NCI-H2029 treated with DMSO at 0.1 percent for 48 hours (cell line): Measurements from ENCODE around the gene CEACAM5.
A peak's percentile ranks its signal among the peaks of the same experiment; 100 is the strongest.

ENCODE experiments used
- DNase-seq: peaks from one replicate; lab custom pipeline; 2025; lab: John Stamatoyannopoulos, UW

Gene CEACAM5

GRCh38 chr19:41708481-41708880 is at the start of gene CEACAM5:
Gene CEACAM5 (plus strand): TSS chr19:41708626. CDS start chr19:41708732, 106 bp downstream.
- DNase-seq, result peak; percentile 95

DNA sequence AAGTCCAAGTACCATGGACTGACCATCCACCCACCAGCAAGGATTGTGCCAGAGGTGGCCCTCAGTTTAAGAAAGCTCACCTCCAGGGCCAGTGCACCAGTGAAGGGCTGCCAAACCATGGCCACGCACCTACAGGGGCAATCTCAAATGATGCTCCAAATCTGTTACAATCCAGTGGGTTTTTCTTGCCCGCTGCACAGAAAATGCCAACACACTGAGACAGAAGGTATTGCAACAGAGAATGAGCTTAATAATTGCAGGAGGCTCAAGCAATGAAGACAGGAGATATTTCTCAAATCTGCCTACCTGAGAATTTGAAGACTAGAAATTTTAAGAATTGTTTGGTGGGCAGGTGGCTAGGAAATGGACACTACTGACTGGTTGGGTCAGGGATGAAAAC is 42.4 kb upstream of the CEACAM5 start:
- DNase-seq, result no peak

DNA sequence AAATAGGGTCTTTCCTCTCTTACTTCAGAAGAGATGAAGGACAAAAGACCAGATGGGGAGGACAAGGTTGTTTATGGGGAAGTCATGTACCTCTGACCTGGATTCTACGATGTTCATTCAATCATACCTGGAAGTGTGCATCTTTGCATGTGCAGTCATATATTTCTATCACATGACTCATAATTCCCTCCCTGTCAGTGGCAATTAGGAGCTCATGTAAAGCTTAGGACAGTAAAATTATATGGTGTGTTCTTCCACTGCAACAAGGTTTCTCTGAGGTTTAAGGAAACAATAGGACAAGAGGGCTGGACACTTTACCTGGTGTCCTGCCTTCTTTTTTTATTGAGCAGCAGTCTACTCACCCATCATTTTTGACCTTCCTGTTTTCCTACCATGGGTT is 40.1 kb upstream of the CEACAM5 start:
- no peak for DNase-seq

- no peak for DNase-seq
These were observed 37.7 kb upstream of the CEACAM5 start for GRCh38 chr19:41670755-41671154.

GRCh38 chr19:41671486-41671885 is 36.9 kb upstream of the CEACAM5 start:
- DNase-seq, result no peak

GRCh38 chr19:41682437-41682836 is 26.0 kb upstream of the CEACAM5 start:
- no peak for DNase-seq

- no peak for DNase-seq
These were observed 21.0 kb upstream of the CEACAM5 start for GRCh38 chr19:41687419-41687818.

- DNase-seq, result no peak
These were observed 20.3 kb upstream of the CEACAM5 start, which contains the start of gene CEACAM7 for GRCh38 chr19:41688098-41688497. Gene CEACAM7 (minus strand): TSS chr19:41688270. CDS start chr19:41688165, 105 bp downstream.

DNA sequence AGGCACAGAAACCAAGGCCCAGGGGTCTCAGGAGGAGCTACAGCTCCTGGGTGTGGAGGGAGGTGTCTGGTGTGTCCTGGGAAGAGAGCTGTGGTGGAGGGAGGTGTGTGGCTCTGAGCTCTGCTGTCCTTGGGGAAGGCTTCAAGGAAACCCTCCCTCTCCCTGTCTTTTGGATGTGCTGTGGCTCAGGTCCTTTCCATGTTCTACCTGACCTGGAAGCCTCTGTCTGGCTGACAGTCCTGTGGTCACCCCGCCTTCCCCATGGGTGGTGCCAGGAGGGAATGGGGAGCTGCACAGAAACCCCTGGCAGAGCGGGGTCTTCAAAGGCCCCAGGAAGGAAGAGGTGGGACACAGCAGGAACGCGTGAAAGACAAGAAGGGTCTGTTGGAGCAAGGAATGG is 19.7 kb upstream of the CEACAM5 start:
- no peak for DNase-seq

DNA sequence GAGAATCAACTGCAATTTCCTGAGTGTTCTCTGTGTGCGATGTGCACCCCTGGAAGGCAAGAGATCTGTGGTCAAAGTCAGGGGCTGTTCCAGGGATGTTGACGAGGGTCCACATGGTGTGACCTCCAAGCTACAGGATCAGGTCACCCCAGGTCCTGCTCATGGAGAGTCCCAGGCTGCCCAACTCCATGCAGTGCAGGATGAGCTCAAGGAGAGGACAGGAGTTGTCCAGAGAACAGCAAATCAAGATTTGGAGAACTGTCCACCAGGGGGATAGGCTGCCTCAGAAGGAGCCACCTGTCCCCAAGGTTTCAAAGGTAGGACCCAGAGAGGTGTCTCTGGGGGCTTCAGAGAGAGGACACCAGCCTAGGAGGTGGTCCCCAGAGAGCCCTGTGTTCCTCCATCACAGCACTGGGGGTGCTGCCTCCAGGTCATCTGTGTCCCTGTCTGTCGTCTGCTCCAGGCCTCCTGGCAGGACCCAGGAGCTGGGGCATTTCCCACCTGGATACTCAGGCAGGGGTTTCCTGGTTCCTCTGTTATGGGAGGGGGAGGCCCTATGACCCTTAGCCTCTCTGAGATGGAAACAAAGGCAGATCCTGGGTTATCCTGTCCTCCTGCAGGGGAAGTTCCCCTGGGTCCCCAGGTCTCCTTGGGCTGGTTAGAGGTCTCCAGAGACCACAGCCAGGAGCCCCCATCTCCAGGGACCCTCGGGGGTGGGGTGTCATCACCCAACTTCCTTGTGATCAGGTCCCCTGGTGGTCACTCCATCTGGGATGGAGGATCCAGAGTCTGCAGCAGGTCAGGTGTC is 18.2 kb upstream of the CEACAM5 start:
- no peak for DNase-seq

GRCh38 chr19:41690801-41691065 is 17.7 kb upstream of the CEACAM5 start:
- no peak for DNase-seq

DNA sequence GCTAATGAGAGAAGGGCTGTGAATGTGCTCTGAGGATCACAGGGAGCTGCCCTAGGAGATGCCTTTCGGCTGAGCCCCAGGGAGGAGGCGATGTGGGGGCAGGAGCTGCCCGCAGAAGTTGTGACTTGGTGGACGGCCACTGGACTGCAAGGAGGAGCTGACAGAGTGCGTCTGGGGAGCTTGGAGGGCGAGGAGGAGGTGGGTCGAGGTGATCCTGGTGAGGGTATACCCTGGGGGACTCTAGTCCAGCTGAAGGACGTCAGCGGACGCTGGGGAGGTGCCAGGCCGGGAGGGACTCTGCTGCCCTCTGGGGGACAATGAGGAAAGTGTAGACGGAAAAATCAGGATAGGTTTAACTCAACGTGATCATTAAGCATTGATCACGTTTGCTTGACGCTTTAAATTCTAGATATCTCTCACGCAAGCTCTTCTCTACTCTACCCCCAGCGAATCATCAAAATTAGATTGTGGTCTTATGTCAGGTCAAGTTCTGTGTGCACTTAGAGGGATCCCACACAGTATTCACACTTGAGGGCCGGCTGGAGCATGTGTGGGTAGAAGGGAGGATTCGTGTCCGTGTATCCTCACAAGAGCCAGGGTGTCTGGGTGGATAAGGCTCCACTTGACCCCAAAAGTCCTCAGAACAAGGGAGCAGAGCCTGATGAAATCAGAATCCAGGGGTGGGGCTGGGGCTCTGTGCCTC is 17.0 kb upstream of the CEACAM5 start:
- peak; percentile 20 for DNase-seq

DNA sequence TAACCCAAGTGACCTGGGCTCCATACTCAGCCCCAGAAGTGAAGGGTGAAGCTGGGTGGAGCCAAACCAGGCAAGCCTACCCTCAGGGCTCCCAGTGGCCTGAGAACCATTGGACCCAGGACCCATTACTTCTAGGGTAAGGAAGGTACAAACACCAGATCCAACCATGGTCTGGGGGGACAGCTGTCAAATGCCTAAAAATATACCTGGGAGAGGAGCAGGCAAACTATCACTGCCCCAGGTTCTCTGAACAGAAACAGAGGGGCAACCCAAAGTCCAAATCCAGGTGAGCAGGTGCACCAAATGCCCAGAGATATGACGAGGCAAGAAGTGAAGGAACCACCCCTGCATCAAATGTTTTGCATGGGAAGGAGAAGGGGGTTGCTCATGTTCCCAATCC is 14.2 kb upstream of the CEACAM5 start:
- no peak for DNase-seq

DNA sequence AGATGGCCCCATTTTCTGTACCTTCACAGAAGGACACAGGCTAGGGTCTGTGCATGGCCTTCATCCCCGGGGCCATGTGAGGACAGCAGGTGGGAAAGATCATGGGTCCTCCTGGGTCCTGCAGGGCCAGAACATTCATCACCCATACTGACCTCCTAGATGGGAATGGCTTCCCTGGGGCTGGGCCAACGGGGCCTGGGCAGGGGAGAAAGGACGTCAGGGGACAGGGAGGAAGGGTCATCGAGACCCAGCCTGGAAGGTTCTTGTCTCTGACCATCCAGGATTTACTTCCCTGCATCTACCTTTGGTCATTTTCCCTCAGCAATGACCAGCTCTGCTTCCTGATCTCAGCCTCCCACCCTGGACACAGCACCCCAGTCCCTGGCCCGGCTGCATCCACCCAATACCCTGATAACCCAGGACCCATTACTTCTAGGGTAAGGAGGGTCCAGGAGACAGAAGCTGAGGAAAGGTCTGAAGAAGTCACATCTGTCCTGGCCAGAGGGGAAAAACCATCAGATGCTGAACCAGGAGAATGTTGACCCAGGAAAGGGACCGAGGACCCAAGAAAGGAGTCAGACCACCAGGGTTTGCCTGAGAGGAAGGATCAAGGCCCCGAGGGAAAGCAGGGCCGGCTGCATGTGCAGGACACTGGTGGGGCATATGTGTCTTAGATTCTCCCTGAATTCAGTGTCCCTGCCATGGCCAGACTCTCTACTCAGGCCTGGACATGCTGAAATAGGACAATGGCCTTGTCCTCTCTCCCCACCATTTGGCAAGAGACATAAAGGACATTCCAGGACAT is 13.4 kb upstream of the CEACAM5 start:
- no peak for DNase-seq

GRCh38 chr19:41695745-41696144 is 12.7 kb upstream of the CEACAM5 start:
- no peak for DNase-seq

DNA sequence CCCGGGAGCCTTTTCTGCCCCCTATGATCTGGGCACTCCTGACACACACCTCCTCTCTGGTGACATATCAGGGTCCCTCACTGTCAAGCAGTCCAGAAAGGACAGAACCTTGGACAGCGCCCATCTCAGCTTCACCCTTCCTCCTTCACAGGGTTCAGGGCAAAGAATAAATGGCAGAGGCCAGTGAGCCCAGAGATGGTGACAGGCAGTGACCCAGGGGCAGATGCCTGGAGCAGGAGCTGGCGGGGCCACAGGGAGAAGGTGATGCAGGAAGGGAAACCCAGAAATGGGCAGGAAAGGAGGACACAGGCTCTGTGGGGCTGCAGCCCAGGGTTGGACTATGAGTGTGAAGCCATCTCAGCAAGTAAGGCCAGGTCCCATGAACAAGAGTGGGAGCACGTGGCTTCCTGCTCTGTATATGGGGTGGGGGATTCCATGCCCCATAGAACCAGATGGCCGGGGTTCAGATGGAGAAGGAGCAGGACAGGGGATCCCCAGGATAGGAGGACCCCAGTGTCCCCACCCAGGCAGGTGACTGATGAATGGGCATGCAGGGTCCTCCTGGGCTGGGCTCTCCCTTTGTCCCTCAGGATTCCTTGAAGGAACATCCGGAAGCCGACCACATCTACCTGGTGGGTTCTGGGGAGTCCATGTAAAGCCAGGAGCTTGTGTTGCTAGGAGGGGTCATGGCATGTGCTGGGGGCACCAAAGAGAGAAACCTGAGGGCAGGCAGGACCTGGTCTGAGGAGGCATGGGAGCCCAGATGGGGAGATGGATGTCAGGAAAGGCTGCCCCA is 11.8 kb upstream of the CEACAM5 start:
- no peak for DNase-seq

- DNase-seq, result no peak
These were observed 11.1 kb upstream of the CEACAM5 start for GRCh38 chr19:41697198-41697855.

- DNase-seq, result no peak
These were observed 9.6 kb upstream of the CEACAM5 start for GRCh38 chr19:41698746-41699230.

GRCh38 chr19:41699231-41699967 is 9.0 kb upstream of the CEACAM5 start:
- DNase-seq, result no peak

DNA sequence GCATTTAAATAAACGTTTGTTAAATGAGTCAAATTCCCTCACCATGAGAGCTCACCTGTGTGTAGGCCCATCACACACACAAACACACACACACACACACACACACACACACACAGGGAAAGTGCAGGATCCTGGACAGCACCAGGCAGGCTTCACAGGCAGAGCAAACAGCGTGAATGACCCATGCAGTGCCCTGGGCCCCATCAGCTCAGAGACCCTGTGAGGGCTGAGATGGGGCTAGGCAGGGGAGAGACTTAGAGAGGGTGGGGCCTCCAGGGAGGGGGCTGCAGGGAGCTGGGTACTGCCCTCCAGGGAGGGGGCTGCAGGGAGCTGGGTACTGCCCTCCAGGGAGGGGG is 8.5 kb upstream of the CEACAM5 start:
- no peak for DNase-seq
